Measurements from ENCODE around the gene CACNG3.

- TF ChIP-seq, protein P1, sequence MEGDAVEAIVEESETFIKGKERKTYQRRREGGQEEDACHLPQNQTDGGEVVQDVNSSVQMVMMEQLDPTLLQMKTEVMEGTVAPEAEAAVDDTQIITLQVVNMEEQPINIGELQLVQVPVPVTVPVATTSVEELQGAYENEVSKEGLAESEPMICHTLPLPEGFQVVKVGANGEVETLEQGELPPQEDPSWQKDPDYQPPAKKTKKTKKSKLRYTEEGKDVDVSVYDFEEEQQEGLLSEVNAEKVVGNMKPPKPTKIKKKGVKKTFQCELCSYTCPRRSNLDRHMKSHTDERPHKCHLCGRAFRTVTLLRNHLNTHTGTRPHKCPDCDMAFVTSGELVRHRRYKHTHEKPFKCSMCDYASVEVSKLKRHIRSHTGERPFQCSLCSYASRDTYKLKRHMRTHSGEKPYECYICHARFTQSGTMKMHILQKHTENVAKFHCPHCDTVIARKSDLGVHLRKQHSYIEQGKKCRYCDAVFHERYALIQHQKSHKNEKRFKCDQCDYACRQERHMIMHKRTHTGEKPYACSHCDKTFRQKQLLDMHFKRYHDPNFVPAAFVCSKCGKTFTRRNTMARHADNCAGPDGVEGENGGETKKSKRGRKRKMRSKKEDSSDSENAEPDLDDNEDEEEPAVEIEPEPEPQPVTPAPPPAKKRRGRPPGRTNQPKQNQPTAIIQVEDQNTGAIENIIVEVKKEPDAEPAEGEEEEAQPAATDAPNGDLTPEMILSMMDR (conservative IDR thresholded peaks at IDR 0.05): no peak
- TF ChIP-seq EZH2 (IDR thresholded peaks at IDR 0.05; ENCODE audit: low read depth): no peak
Measured at GRCh38 chr16:24279982-24280515, 23.9 kb downstream of the CACNG3 start.

Measured in PC-9 (cell line).